ENCODE data around the gene ZNF367.
"Not testable (repeated sequence)": the region's sequence is repeated elsewhere in the genome, so short reads cannot be mapped to it uniquely, and the experiment has no call there.

Gene ZNF367

GRCh38 chr9:96400132-96400910 is 17.8 kb downstream of the ZNF367 start:
- DNase-seq (ENCODE audit: low read depth in 2 of 2) = no peak

- DNase-seq (ENCODE audit: low read depth in 2 of 2) = no peak
Measured at GRCh38 chr9:96399325-96399633, 18.9 kb downstream of the ZNF367 start.

- DNase-seq (ENCODE audit: low read depth in 2 of 2) = no peak
Measured at GRCh38 chr9:96398582-96399324, 19.4 kb downstream of the ZNF367 start.

- DNase-seq (ENCODE audit: low read depth in 2 of 2) = no peak
Measured at GRCh38 chr9:96395964-96396363, 22.2 kb downstream of the ZNF367 start.

- no peak for DNase-seq (ENCODE audit: low read depth in 2 of 2)
Measured at GRCh38 chr9:96394832-96395496, 23.2 kb downstream of the ZNF367 start.

GRCh38 chr9:96392263-96392662 is 25.9 kb downstream of the ZNF367 start:
- no peak for DNase-seq (ENCODE audit: low read depth in 2 of 2)

GRCh38 chr9:96391021-96391765 is 27.0 kb downstream of the ZNF367 start:
- DNase-seq (ENCODE audit: low read depth in 2 of 2) = no peak

- DNase-seq (ENCODE audit: low read depth in 2 of 2) = no peak
Measured at GRCh38 chr9:96388144-96388543, 30.0 kb downstream of the ZNF367 start.

- DNase-seq (ENCODE audit: low read depth in 2 of 2) = no peak
Measured at GRCh38 chr9:96386157-96386556, 32.0 kb downstream of the ZNF367 start.

GRCh38 chr9:96383165-96383942 is 34.8 kb downstream of the ZNF367 start, which contains the start of gene SLC35D2:
TSS of gene SLC35D2 (minus strand) at chr9:96383711. CDS start at chr9:96383634, 77 bp downstream.
- no peak for DNase-seq (ENCODE audit: low read depth in 2 of 2)

- no peak for DNase-seq (ENCODE audit: low read depth in 2 of 2)
Measured at GRCh38 chr9:96382839-96383164, 35.4 kb downstream of the ZNF367 start.

- no peak for DNase-seq (ENCODE audit: low read depth in 2 of 2)
Measured at GRCh38 chr9:96382175-96382574, 36.0 kb downstream of the ZNF367 start.

GRCh38 chr9:96381696-96382095 is 36.5 kb downstream of the ZNF367 start:
- DNase-seq (ENCODE audit: low read depth in 2 of 2) = no peak

- no peak for DNase-seq (ENCODE audit: low read depth in 2 of 2)
Measured at GRCh38 chr9:96381125-96381524, 37.0 kb downstream of the ZNF367 start.

- no peak for DNase-seq (ENCODE audit: low read depth in 2 of 2)
Measured at GRCh38 chr9:96379461-96379860, 38.7 kb downstream of the ZNF367 start.

- no peak for DNase-seq (ENCODE audit: low read depth in 2 of 2)
Measured at GRCh38 chr9:96378187-96378586, 40.0 kb downstream of the ZNF367 start.

GRCh38 chr9:96376891-96377874 is 41.0 kb downstream of the ZNF367 start:
- DNase-seq (ENCODE audit: low read depth in 2 of 2) = no peak

GRCh38 chr9:96375507-96375906 is 42.7 kb downstream of the ZNF367 start:
- DNase-seq (ENCODE audit: low read depth in 2 of 2) = not testable (repeated sequence)

GRCh38 chr9:96367943-96368342 is 50.2 kb downstream of the ZNF367 start:
- no peak for DNase-seq (ENCODE audit: low read depth in 2 of 2)
